Trophoblast cell (in vitro differentiated cells and primary cell): ENCODE results near the gene TP73.
A peak's percentile ranks its signal among the peaks of the same experiment; 100 is the strongest.
"Not testable (repeated sequence)": the region's sequence is repeated elsewhere in the genome, so short reads cannot be mapped to it uniquely, and the experiment has no call there.

Source experiments
- DNase-seq, 2 donors: peaks; one replicate each; pipeline ENCODE4 v3.0.0-alpha.2; 2016
- H2AFZ ChIP-seq: 2 replicates; pipeline ENCODE4 v1.6.1; 2013; ENCODE audit warnings: low read length, moderate library complexity, mild to moderate bottlenecking; ENCODE audit not compliant: insufficient read depth, poor library complexity
- H2AK5ac ChIP-seq: 2 replicates; pipeline ENCODE4 v1.6.1; 2013; ENCODE audit warnings: mild to moderate bottlenecking, low read length
- H2BK120ac ChIP-seq: 2 replicates; pipeline ENCODE4 v1.6.1; 2013; ENCODE audit warnings: low read length, mild to moderate bottlenecking, moderate library complexity; ENCODE audit not compliant: insufficient read depth, poor library complexity
- H2BK12ac ChIP-seq: 2 replicates; pipeline ENCODE4 v1.6.1; 2013; ENCODE audit warnings: mild to moderate bottlenecking, low read length, moderate library complexity
- H2BK5ac ChIP-seq: 2 replicates; pipeline ENCODE4 v1.6.1; 2013; ENCODE audit warnings: low read length, low read depth, moderate library complexity, mild to moderate bottlenecking; ENCODE audit not compliant: poor library complexity
- H3K14ac ChIP-seq: 2 replicates; pipeline ENCODE4 v1.6.1; 2013; ENCODE audit warnings: mild to moderate bottlenecking, low read length
- H3K18ac ChIP-seq: 2 replicates; pipeline ENCODE4 v1.6.1; 2013; ENCODE audit warnings: mild to moderate bottlenecking, low read length
- H3K23ac ChIP-seq: 2 replicates; pipeline ENCODE4 v1.6.1; 2013; ENCODE audit warnings: low read length
- H3K27ac ChIP-seq: 2 replicates; pipeline ENCODE4 v1.5.1; 2013; ENCODE audit warnings: low read depth, mild to moderate bottlenecking, inconsistent platforms, low read length, moderate library complexity
- H3K27me3 ChIP-seq: 2 replicates; pipeline ENCODE4 v1.6.1; 2013; ENCODE audit warnings: inconsistent platforms, mild to moderate bottlenecking, low read length, moderate library complexity; ENCODE audit not compliant: insufficient read depth
- H3K36me3 ChIP-seq, 2 experiments: 1 replicate in 1 of 2; 2 replicates in 1 of 2; pipeline ENCODE4 v1.6.1; 2013; ENCODE audit warnings: low read length in 2 of 2, mild to moderate bottlenecking in 2 of 2, moderate library complexity in 1 of 2; ENCODE audit not compliant: insufficient read depth in 2 of 2, control insufficient read depth in 1 of 2
- H3K4ac ChIP-seq: 2 replicates; pipeline ENCODE4 v1.6.1; 2013; ENCODE audit warnings: low read depth, mild to moderate bottlenecking, low read length, moderate library complexity
- H3K4me1 ChIP-seq, 2 experiments: 1 replicate in 1 of 2; 2 replicates in 1 of 2; pipeline ENCODE4 v1.6.1; 2013; ENCODE audit warnings: low read length in 2 of 2, mild to moderate bottlenecking in 2 of 2, moderate library complexity in 1 of 2; ENCODE audit not compliant: insufficient read depth in 2 of 2, control insufficient read depth in 1 of 2
- H3K4me2 ChIP-seq: 2 replicates; pipeline ENCODE4 v1.6.1; 2013; ENCODE audit warnings: inconsistent platforms, mild to moderate bottlenecking, low read length, moderate library complexity
- H3K4me3 ChIP-seq: 2 replicates; pipeline ENCODE4 v1.5.1; 2013; ENCODE audit warnings: mild to moderate bottlenecking, low read depth, low read length, inconsistent platforms
- H3K79me1 ChIP-seq: one replicate; pipeline ENCODE4 v1.6.1; 2013; ENCODE audit warnings: low read length
- H3K79me2 ChIP-seq: 2 replicates; pipeline ENCODE4 v1.6.1; 2013; ENCODE audit warnings: low read length, mild to moderate bottlenecking; ENCODE audit not compliant: control insufficient read depth, insufficient read depth, poor library complexity
- H3K9ac ChIP-seq: 2 replicates; pipeline ENCODE4 v1.6.1; 2013; ENCODE audit warnings: mild to moderate bottlenecking, low read length
- H3K9me3 ChIP-seq: 2 replicates; pipeline ENCODE4 v1.6.1; 2013; ENCODE audit warnings: low read depth, mild to moderate bottlenecking, control low read depth, inconsistent platforms, low read length; ENCODE audit not compliant: insufficient read depth
- H4K12ac ChIP-seq: 2 replicates; pipeline ENCODE4 v1.6.1; 2013; ENCODE audit warnings: low read depth, mild to moderate bottlenecking, low read length, moderate library complexity
- H4K8ac ChIP-seq: 2 replicates; pipeline ENCODE4 v1.6.1; 2013; ENCODE audit warnings: low read depth, mild to moderate bottlenecking, low read length, moderate library complexity
- H4K91ac ChIP-seq: one replicate; pipeline ENCODE4 v1.6.1; 2013; ENCODE audit warnings: low read depth, mild to moderate bottlenecking, low read length, moderate library complexity
- WGBS: extraction: QIAGEN DNeasy Blood & Tissue Kit; methylation state at CpG from one replicate; pipeline ENCODE4 v1.1.7; 2013; ENCODE audit warnings: missing lambda C conversion rate; ENCODE audit not compliant: insufficient read length, insufficient coverage; ENCODE audit errors: extremely low coverage; 5-methylcytosine and 5-hydroxymethylcytosine counted together

TP73 gene

DNA sequence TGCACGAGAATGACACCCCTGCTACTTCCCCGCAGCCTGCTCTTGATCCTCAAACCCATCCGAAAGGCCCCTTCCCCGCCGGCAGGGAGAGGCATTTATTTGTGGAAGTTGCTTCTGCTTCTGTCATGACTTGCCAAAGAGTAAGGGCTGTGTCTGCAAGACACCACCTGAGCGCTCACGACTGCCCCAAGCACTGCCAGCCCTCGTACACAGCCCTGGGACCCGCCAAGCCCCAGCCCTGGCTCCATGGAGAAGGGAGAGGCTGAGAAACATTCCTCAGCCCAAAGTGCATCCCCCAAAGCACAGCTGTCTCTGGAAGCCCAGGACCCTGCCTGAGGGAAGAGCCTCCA, 33.8 kb upstream of the TP73 start:
- Histone ChIP-seq H3K4me3 (no peak overlapping the region), H3K27ac (no peak overlapping the region), H2BK12ac (no peak overlapping the region), H3K23ac (no peak overlapping the region), H3K79me1 (no peaks in the 10 kb centered on the region), H2AFZ (no peak overlapping the region), H2AK5ac (no peak overlapping the region), H2BK120ac (no peak overlapping the region), H3K4ac (no peak overlapping the region), H3K27me3 (no peaks in the 10 kb centered on the region), H3K36me3 (no peaks in the 10 kb centered on the region), H3K9ac (no peak overlapping the region), H3K4me2 (no peak overlapping the region), H4K12ac (no peak overlapping the region), H3K4me1 (peaks cover 6 to 7% of the 10 kb centered on the region in 2 experiments), H4K8ac (no peak overlapping the region), H2BK5ac (no peak overlapping the region), H3K9me3 (no peaks in the 10 kb centered on the region), H3K18ac (no peak overlapping the region), H3K14ac (no peak overlapping the region), H3K79me2 (no peaks in the 10 kb centered on the region), H4K91ac (no peak overlapping the region)
- no peak for DNase-seq
- no CpG with 5 or more reads among the region's 9 CpGs for WGBS

DNA sequence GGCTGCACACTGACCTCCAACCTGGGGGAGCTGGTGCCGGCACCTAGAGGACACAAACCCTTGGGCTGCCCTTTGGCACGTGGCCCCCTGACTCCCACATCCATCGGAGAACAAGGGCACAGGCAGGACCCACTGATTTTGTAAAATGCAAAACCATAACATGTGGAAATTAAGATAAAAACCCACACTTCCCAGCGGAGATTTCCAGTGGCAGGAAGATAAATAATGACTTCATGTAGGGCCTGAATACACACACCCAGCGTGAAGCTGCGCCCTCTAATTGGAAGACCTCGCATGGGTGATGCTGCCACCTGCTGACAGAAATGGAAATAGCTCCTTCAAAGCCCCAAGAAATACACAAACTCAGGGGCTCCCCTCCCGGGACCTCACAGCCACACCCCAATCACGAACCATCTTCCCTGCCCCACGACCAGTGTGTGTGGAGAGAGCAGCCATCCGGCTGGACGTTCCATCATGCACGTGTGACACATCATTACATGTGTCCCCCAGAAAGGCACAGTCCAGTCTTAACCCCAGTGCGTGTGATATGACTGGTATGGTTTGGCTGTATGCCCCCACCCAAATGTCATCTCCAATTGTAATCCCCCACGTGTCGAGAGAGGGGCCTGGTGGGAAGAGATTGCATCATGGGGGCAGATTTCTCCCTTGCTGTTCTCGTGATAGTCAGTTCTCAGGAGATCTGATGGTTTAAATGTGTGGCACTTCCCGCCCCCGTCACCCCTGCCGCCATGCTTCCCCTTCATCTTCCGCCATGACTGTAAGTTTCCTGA, 33.2 kb upstream of the TP73 start:
- H3K23ac ChIP-seq: no peak overlapping the region
- H4K8ac ChIP-seq: no peak overlapping the region
- no peaks in the 10 kb centered on the region for H3K79me2 ChIP-seq
- H3K36me3 ChIP-seq: no peaks in the 10 kb centered on the region
- no peak overlapping the region for H3K4me2 ChIP-seq
- H3K27me3 ChIP-seq: no peaks in the 10 kb centered on the region
- H3K4me1 ChIP-seq: peaks cover 6 to 8% of the 10 kb centered on the region in 2 experiments
- DNase-seq: peak; percentile 20 to 73
- no peak overlapping the region for H3K14ac ChIP-seq
- H3K18ac ChIP-seq: no peak overlapping the region
- H2AFZ ChIP-seq: no peak overlapping the region
- H4K12ac ChIP-seq: no peak overlapping the region
- H2BK12ac ChIP-seq: no peak overlapping the region
- no peaks in the 10 kb centered on the region for H3K79me1 ChIP-seq
- no peak overlapping the region for H4K91ac ChIP-seq
- H3K9ac ChIP-seq: no peak overlapping the region
- no peak overlapping the region for H3K4me3 ChIP-seq
- no peak overlapping the region for H2BK5ac ChIP-seq
- no CpG with 5 or more reads among the region's 21 CpGs for WGBS
- no peaks in the 10 kb centered on the region for H3K9me3 ChIP-seq
- no peak overlapping the region for H2AK5ac ChIP-seq
- no peak overlapping the region for H3K4ac ChIP-seq
- no peak overlapping the region for H3K27ac ChIP-seq
- no peak overlapping the region for H2BK120ac ChIP-seq

DNA sequence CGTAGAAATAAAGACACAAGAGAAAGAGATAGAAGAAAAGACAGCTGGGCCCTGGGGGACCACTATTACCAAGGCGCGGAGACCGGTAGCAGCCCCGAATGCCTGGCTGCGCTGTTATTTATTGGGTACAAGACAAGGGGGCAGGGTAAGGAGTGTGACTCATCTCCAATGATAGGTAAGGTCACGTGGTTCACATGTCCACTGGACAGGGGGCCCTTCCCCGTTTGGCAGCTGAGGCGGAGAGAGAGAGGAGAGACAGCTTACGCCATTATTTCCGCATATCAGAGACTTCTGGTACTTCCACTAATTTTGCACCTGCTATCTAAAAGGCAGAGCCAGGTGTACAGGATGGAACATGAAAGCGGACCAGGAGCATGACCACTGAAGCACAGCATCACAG, 31.6 kb upstream of the TP73 start:
- no peak overlapping the region for H3K4ac ChIP-seq
- H3K79me1 ChIP-seq: no peaks in the 10 kb centered on the region
- no peak overlapping the region for H4K12ac ChIP-seq
- WGBS: no CpG with 5 or more reads among the region's 12 CpGs
- H3K36me3 ChIP-seq: no peaks in the 10 kb centered on the region
- no peak overlapping the region for H3K14ac ChIP-seq
- H2BK5ac ChIP-seq: no peak overlapping the region
- no peak for DNase-seq
- H4K8ac ChIP-seq: no peak overlapping the region
- no peak overlapping the region for H3K18ac ChIP-seq
- no peak overlapping the region for H2AFZ ChIP-seq
- H3K4me2 ChIP-seq: no peak overlapping the region
- H3K9me3 ChIP-seq: no peaks in the 10 kb centered on the region
- H2BK12ac ChIP-seq: no peak overlapping the region
- no peaks in the 10 kb centered on the region for H3K27me3 ChIP-seq
- no peak overlapping the region for H2BK120ac ChIP-seq
- no peak overlapping the region for H3K9ac ChIP-seq
- H2AK5ac ChIP-seq: no peak overlapping the region
- peaks cover 10 to 13% of the 10 kb centered on the region in 2 experiments for H3K4me1 ChIP-seq
- peaks cover 2% of the 10 kb centered on the region for H3K79me2 ChIP-seq
- H3K4me3 ChIP-seq: no peak overlapping the region
- no peak overlapping the region for H4K91ac ChIP-seq
- no peak overlapping the region for H3K23ac ChIP-seq
- H3K27ac ChIP-seq: no peak overlapping the region

DNA sequence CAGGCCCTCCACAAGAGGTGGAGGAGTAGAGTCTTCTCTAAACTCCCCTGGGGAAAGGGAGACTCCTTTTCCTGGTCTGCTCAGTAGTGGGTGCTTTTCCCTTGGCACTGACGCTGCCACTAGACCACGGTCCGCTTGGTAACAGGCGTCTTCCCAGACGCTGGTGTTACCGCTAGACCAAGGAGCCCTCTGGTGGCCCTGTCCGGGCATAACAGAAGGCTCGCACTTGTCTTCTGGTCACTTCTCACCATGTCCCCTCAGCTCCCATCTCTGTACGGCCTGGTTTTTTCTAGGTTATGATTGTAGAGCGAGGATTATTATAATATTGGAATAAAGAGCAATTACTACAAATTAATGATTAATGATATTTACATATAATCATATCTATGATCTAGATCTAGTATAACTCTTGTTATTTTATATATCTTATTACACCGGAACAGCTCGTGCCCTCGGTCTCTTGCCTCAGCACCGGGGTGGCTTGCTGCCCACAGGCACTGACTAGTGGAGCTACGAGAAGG, 31.1 kb upstream of the TP73 start:
- no CpG with 5 or more reads among the region's 15 CpGs for WGBS

More for the DNA sequence above, 31.1 kb upstream of the TP73 start:
- H3K36me3 ChIP-seq, H2BK120ac ChIP-seq, H4K91ac ChIP-seq, H2BK12ac ChIP-seq, H3K14ac ChIP-seq, H2AFZ ChIP-seq, H3K27ac ChIP-seq, H3K9me3 ChIP-seq, H3K9ac ChIP-seq, H3K18ac ChIP-seq, H3K4ac ChIP-seq, H3K4me3 ChIP-seq, H2AK5ac ChIP-seq, H3K79me1 ChIP-seq, H3K4me2 ChIP-seq, H3K79me2 ChIP-seq, H4K12ac ChIP-seq, H2BK5ac ChIP-seq, H3K27me3 ChIP-seq, H3K23ac ChIP-seq, H4K8ac ChIP-seq: not testable (repeated sequence)
- peaks cover 11 to 13% of the 10 kb centered on the region in 2 experiments for H3K4me1 ChIP-seq
- peak; percentile 27 to 36 for DNase-seq
